22Rv1 (cell line): ENCODE data around the gene EDRF1.

Source experiments
- CTCF ChIP-seq: fragments of 450-650 bp; IDR thresholded peaks from 2 replicates; pipeline ENCODE4 v1.5.1; 2017; ENCODE audit warnings: mild to moderate bottlenecking
- ZFX ChIP-seq: fragments of 450-650 bp; IDR thresholded peaks from 2 replicates; pipeline ENCODE4 v1.6.1; 2017; ENCODE audit warnings: antibody characterized with exemption, borderline replicate concordance

DNA sequence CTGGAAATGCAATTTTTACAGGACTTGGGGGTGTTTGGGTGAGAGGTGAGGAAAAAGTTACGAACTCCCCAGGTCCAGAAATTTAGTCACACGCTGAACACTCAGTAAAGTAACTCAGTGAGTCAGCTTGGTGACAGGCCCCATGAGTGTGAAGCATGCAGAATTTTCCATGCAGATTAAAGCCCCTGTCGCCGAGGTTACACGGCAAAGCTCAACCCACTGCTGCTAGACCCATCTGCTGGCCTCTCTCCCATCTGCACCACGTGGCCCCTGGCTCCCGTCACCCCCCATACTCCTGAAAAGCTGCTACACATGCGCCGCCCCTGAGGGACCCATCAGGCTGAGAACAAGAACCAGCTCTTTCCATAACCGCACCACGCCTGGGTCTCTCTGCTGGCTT, 63.1 kb downstream of the EDRF1 start:
- no peak for TF ChIP-seq CTCF
- no peak for TF ChIP-seq ZFX
